HCT116 (cell line): ENCODE measurements around the gene ITGAE.

Experiments
- POLR2AphosphoS5 ChIP-seq: IDR thresholded peaks from 2 replicates; pipeline ENCODE4 v1.6.1; 2011; ENCODE audit warnings: mild to moderate bottlenecking, low read depth, low read length, moderate library complexity
- RAD21 ChIP-seq: IDR thresholded peaks from 2 replicates; pipeline ENCODE4 v1.6.1; 2012; ENCODE audit warnings: low read depth, mild to moderate bottlenecking
- YY1 ChIP-seq: IDR thresholded peaks from 2 replicates; pipeline ENCODE4 v1.6.1; 2011; ENCODE audit warnings: low read length, low read depth, moderate library complexity, mild to moderate bottlenecking; ENCODE audit not compliant: insufficient replicate concordance; ENCODE audit errors: extremely low read depth
- TF ChIP-seq, protein P1 (sequence below), 3 experiments: fragments of 200-600 bp in 1 of 3; sonication (generic) in 1 of 3; IDR thresholded peaks in 2 of 3; conservative IDR thresholded peaks in 1 of 3; 2 replicates each; pipeline ENCODE4 v1.5.1; 2012 to 2017; ENCODE audit warnings: low read depth in 2 of 3, low read length in 2 of 3, antibody characterized with exemption in 1 of 3, borderline replicate concordance in 1 of 3, control low read depth in 1 of 3, mild to moderate bottlenecking in 1 of 3, mixed read lengths in 1 of 3, mixed run types in 1 of 3, moderate library complexity in 1 of 3; ENCODE audit not compliant: insufficient read depth in 1 of 3
- TF ChIP-seq, protein P2 (sequence below): IDR thresholded peaks from 2 replicates; pipeline ENCODE4 v1.6.1; 2012; ENCODE audit warnings: low read depth

DNA sequence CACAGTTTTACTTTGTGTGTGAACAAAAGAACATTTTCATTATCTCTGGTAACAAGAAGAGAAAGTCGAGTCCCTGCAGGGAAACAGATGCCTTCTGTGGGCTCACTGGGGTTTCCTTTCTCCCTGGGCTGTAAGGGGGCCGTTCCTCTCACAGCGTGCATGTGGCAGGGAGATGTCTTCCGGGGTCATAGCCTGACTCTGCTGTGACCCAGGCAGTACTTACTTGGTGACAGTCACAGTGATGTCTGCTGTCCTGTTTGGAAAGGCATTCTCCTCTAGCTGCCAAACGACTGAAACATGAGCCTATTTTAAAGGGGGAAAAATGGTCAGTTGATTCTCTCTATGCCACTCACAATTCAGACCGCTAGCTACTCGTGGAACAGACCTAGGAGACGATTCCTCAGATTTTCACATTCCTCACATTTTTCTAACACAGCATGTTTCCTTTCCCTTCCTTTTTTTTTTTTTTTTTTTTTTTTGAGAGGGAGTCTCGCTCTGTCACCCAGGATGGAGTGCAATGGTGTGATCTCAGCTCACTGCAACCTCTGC lies 70.0 kb downstream of the ITGAE start:
- TF ChIP-seq RAD21 (no peak), POLR2AphosphoS5 (no peak), YY1 (no peak)
- TF ChIP-seq, protein P1, sequence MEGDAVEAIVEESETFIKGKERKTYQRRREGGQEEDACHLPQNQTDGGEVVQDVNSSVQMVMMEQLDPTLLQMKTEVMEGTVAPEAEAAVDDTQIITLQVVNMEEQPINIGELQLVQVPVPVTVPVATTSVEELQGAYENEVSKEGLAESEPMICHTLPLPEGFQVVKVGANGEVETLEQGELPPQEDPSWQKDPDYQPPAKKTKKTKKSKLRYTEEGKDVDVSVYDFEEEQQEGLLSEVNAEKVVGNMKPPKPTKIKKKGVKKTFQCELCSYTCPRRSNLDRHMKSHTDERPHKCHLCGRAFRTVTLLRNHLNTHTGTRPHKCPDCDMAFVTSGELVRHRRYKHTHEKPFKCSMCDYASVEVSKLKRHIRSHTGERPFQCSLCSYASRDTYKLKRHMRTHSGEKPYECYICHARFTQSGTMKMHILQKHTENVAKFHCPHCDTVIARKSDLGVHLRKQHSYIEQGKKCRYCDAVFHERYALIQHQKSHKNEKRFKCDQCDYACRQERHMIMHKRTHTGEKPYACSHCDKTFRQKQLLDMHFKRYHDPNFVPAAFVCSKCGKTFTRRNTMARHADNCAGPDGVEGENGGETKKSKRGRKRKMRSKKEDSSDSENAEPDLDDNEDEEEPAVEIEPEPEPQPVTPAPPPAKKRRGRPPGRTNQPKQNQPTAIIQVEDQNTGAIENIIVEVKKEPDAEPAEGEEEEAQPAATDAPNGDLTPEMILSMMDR (IDR thresholded peaks at IDR 0.05 in 2 of 3, conservative IDR thresholded peaks at IDR 0.05 in 1 of 3; ENCODE audit: borderline replicate concordance in 1 of 3, insufficient read depth in 1 of 3, low read depth in 2 of 3, low read length in 2 of 3), result no peak
- TF ChIP-seq, protein P2, sequence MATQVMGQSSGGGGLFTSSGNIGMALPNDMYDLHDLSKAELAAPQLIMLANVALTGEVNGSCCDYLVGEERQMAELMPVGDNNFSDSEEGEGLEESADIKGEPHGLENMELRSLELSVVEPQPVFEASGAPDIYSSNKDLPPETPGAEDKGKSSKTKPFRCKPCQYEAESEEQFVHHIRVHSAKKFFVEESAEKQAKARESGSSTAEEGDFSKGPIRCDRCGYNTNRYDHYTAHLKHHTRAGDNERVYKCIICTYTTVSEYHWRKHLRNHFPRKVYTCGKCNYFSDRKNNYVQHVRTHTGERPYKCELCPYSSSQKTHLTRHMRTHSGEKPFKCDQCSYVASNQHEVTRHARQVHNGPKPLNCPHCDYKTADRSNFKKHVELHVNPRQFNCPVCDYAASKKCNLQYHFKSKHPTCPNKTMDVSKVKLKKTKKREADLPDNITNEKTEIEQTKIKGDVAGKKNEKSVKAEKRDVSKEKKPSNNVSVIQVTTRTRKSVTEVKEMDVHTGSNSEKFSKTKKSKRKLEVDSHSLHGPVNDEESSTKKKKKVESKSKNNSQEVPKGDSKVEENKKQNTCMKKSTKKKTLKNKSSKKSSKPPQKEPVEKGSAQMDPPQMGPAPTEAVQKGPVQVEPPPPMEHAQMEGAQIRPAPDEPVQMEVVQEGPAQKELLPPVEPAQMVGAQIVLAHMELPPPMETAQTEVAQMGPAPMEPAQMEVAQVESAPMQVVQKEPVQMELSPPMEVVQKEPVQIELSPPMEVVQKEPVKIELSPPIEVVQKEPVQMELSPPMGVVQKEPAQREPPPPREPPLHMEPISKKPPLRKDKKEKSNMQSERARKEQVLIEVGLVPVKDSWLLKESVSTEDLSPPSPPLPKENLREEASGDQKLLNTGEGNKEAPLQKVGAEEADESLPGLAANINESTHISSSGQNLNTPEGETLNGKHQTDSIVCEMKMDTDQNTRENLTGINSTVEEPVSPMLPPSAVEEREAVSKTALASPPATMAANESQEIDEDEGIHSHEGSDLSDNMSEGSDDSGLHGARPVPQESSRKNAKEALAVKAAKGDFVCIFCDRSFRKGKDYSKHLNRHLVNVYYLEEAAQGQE, result no peak
